K562 (cell line): ENCODE measurements around the gene SDF4. TPM values are rescaled to one million over a fixed set of nuclear protein-coding genes. Genes with fewer than 3 reads are reported as not detected.

Experiments
- BCL6 ChIP-seq: fragments of 250-450 bp; sonication (Bioruptor Pico); IDR thresholded peaks from 2 replicates; pipeline ENCODE4 v1.4.0; 2020
- BRD4 ChIP-seq: fragments of 200-600 bp; sonication (generic); IDR thresholded peaks from 2 replicates; pipeline ENCODE4 v1.6.1; 2017; ENCODE audit warnings: inconsistent platforms
- HDAC3 ChIP-seq: fragments of 450-650 bp; IDR thresholded peaks from 2 replicates; pipeline ENCODE4 v1.6.1; 2018; ENCODE audit warnings: borderline replicate concordance, mild to moderate bottlenecking, moderate library complexity; ENCODE audit not compliant: partially characterized antibody
- MTF1 ChIP-seq: fragments of 250-450 bp; sonication (Bioruptor Pico); IDR thresholded peaks from 2 replicates; pipeline ENCODE4 v1.9.0; 2021; ENCODE audit warnings: moderate library complexity, mild to moderate bottlenecking, inconsistent platforms, borderline replicate concordance
- POLR2H ChIP-seq: IDR thresholded peaks from 2 replicates; pipeline ENCODE4 v1.6.1; 2016; ENCODE audit warnings: missing genetic modification characterization, low read depth, mild to moderate bottlenecking, control low read depth, missing compliant biosample characterization, moderate library complexity
- SETDB1 ChIP-seq: IDR thresholded peaks from one replicate; pipeline ENCODE4 v1.6.1; 2012; ENCODE audit warnings: low read length, control low read depth, inconsistent platforms
- TAF9B ChIP-seq: fragments of 450-650 bp; IDR thresholded peaks from 2 replicates; pipeline ENCODE4 v1.6.1; 2018; ENCODE audit warnings: mild to moderate bottlenecking; ENCODE audit not compliant: partially characterized antibody
- TAL1 ChIP-seq: fragments of 450-650 bp; IDR thresholded peaks from 2 replicates; pipeline ENCODE4 v1.6.1; 2016; ENCODE audit warnings: mild to moderate bottlenecking
- ZNF184 ChIP-seq: sonication (generic); formaldehyde crosslinking; IDR thresholded peaks from 2 replicates; pipeline ENCODE4 v1.5.0; 2020; ENCODE audit warnings: missing genetic modification reagents
- ZNF224 ChIP-seq: sonication (generic); formaldehyde crosslinking; IDR thresholded peaks from 2 replicates; pipeline ENCODE4 v1.8.0; 2022; ENCODE audit warnings: mild to moderate bottlenecking, missing genetic modification reagents
- ZNF445 ChIP-seq: fragments of 250-450 bp; sonication (Bioruptor Pico); IDR thresholded peaks from 2 replicates; pipeline ENCODE4 v1.4.0; 2020; ENCODE audit warnings: low read depth, mild to moderate bottlenecking, moderate library complexity
- ZNF79 ChIP-seq: fragments of 250-450 bp; sonication (Bioruptor Pico); IDR thresholded peaks from 2 replicates; pipeline ENCODE4 v1.4.0; 2020; ENCODE audit warnings: low read depth, mild to moderate bottlenecking, moderate library complexity
- polyA plus RNA-seq, 8 experiments: library from polyadenylated mRNA; depleted of rRNA in 4 of 8; stranded (reverse) in 5 of 8; unstranded in 3 of 8; fragments of >200 nt; fragmentation: Nextera tagmentation in 2 of 8; fragmentation: Illumina TruSeq in 1 of 8; extraction: Ambion mirVana in 2 of 8; extraction: Trizol in 1 of 8; gene quantifications; 2 replicates each; pipeline versions ENCODE4 v1.2.1 to v1.2.3, GENCODE V29; 2011 to 2014; ENCODE audit warnings: inconsistent platforms in 1 of 8, missing spikeins in 1 of 8
- total RNA-seq, 7 experiments: library from RNA; depleted of rRNA in 6 of 7; stranded (reverse); fragments of >200 nt in 6 of 7; fragmentation: Illumina TruSeq in 2 of 7; extraction: Trizol in 2 of 7; gene quantifications; 2 replicates each; pipeline versions ENCODE4 v1.2.1 to v1.2.3, GENCODE V29; 2011 to 2021; ENCODE audit warnings: low replicate concordance in 1 of 7
- TF ChIP-seq, protein P1 (sequence below): fragments of 450-650 bp; formaldehyde crosslinking; IDR thresholded peaks from 2 replicates; pipeline ENCODE4 v1.4.0; 2022; ENCODE audit warnings: missing genetic modification characterization
- TF ChIP-seq, protein P2 (sequence below): sonication (generic); formaldehyde crosslinking; IDR thresholded peaks from 2 replicates; pipeline ENCODE4 v1.8.0; 2022; ENCODE audit warnings: missing genetic modification reagents, mild to moderate bottlenecking, borderline replicate concordance
- TF ChIP-seq, protein P3 (sequence below), 3 experiments: fragments of 200-800 bp in 1 of 3; fragments of 250-450 bp in 1 of 3; fragments of 450-650 bp in 1 of 3; sonication (Bioruptor Pico) in 1 of 3; sonication (Bioruptor generic) in 1 of 3; formaldehyde crosslinking in 1 of 3; IDR thresholded peaks; 2 replicates each; pipeline versions ENCODE4 v1.6.1 to v1.8.0; 2016 to 2022; ENCODE audit warnings: mild to moderate bottlenecking in 2 of 3, missing genetic modification characterization in 2 of 3, missing compliant biosample characterization in 1 of 3, moderate library complexity in 1 of 3
- TF ChIP-seq, protein P4 (sequence below): fragments of 450-650 bp; IDR thresholded peaks from one replicate; pipeline ENCODE4 v1.6.1; 2018; ENCODE audit warnings: mild to moderate bottlenecking, moderate library complexity; ENCODE audit not compliant: partially characterized antibody
- TF ChIP-seq, protein P5 (sequence below): fragments of 450-650 bp; IDR thresholded peaks from 2 replicates; pipeline ENCODE4 v1.6.1; 2016; ENCODE audit warnings: low read depth, mild to moderate bottlenecking, moderate library complexity
- TF ChIP-seq, protein P6 (sequence below): sonication (generic); formaldehyde crosslinking; IDR thresholded peaks from 2 replicates; pipeline ENCODE4 v1.8.0; 2022; ENCODE audit warnings: missing genetic modification reagents, mild to moderate bottlenecking, moderate library complexity, borderline replicate concordance

SDF4 gene
- total and polyA plus RNA-seq, 9 of the 15 experiments (the other 6 are each of a cell fraction or from before 2014, with no cell fraction given): 0.35 to 160 (median 65.2) TPM

DNA sequence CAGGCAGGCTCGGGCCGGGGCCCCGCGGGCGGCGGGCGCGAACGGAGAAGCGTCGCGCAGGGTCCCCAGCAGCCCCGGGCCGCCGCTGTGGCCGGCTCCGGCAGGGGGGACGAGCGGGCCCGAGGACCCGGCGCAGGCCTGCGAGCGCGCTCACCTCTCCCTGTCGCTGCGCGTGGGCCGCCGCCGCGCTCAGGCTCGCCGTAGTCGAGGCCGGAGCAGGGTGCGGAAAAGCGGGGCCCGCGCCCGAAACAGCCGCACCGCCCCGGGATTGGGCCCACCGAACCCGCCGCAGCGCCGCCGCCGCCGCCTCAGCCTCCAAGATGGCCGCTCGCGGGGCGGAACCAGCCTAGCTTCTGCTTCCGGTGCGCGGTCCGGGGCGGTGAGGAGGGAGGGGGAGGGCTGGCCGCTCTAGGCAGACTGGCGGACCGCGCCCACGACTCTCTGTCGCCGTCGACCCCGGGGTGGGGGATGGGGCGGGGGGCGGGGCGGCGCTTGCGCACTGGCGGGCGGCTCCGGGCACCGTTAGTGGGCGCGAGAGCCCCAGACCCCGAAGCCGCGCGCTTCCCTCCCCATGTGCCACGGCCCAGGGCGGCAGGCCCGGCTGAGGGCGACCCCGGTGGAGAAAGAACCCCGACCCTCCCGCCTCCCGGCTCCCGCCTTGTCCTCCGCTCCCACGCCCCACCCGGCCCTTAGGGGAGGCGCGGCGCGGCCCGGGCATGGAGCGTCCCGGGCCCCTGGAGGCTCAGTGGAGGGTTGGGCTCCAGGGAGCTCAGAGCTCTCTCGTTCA, 41.9 kb upstream of the SDF4 start, which contains the start of gene UBE2J2 (continued):
- TF ChIP-seq ZNF445 (CRISPR knock-in tag): no peak
- no peak for TF ChIP-seq BCL6 (CRISPR knock-in tag)
- TF ChIP-seq BRD4: no peak
- no peak for TF ChIP-seq ZNF224 (CRISPR knock-in tag)
- TF ChIP-seq HDAC3: no peak
- TF ChIP-seq, protein P1, sequence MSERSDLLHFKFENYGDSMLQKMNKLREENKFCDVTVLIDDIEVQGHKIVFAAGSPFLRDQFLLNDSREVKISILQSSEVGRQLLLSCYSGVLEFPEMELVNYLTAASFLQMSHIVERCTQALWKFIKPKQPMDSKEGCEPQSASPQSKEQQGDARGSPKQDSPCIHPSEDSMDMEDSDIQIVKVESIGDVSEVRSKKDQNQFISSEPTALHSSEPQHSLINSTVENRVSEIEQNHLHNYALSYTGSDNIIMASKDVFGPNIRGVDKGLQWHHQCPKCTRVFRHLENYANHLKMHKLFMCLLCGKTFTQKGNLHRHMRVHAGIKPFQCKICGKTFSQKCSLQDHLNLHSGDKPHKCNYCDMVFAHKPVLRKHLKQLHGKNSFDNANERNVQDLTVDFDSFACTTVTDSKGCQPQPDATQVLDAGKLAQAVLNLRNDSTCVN: no peak
- no peak for TF ChIP-seq ZNF79 (CRISPR knock-in tag)
- TF ChIP-seq TAL1: no peak
- no peak for TF ChIP-seq SETDB1
- TF ChIP-seq, protein P2, sequence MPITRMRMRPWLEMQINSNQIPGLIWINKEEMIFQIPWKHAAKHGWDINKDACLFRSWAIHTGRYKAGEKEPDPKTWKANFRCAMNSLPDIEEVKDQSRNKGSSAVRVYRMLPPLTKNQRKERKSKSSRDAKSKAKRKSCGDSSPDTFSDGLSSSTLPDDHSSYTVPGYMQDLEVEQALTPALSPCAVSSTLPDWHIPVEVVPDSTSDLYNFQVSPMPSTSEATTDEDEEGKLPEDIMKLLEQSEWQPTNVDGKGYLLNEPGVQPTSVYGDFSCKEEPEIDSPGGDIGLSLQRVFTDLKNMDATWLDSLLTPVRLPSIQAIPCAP (CRISPR knock-in tag): no peak
- TF ChIP-seq, protein P3, sequence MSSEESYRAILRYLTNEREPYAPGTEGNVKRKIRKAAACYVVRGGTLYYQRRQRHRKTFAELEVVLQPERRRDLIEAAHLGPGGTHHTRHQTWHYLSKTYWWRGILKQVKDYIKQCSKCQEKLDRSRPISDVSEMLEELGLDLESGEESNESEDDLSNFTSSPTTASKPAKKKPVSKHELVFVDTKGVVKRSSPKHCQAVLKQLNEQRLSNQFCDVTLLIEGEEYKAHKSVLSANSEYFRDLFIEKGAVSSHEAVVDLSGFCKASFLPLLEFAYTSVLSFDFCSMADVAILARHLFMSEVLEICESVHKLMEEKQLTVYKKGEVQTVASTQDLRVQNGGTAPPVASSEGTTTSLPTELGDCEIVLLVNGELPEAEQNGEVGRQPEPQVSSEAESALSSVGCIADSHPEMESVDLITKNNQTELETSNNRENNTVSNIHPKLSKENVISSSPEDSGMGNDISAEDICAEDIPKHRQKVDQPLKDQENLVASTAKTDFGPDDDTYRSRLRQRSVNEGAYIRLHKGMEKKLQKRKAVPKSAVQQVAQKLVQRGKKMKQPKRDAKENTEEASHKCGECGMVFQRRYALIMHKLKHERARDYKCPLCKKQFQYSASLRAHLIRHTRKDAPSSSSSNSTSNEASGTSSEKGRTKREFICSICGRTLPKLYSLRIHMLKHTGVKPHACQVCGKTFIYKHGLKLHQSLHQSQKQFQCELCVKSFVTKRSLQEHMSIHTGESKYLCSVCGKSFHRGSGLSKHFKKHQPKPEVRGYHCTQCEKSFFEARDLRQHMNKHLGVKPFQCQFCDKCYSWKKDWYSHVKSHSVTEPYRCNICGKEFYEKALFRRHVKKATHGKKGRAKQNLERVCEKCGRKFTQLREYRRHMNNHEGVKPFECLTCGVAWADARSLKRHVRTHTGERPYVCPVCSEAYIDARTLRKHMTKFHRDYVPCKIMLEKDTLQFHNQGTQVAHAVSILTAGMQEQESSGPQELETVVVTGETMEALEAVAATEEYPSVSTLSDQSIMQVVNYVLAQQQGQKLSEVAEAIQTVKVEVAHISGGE (CRISPR knock-in tag; IDR thresholded peaks at IDR 0.05): peak in 1 of 3 experiments; percentile 85; a peak in 2 of 6 replicates
- no peak for TF ChIP-seq POLR2H
- TF ChIP-seq TAF9B: no peak
- no peak for TF ChIP-seq MTF1
- TF ChIP-seq, protein P4, sequence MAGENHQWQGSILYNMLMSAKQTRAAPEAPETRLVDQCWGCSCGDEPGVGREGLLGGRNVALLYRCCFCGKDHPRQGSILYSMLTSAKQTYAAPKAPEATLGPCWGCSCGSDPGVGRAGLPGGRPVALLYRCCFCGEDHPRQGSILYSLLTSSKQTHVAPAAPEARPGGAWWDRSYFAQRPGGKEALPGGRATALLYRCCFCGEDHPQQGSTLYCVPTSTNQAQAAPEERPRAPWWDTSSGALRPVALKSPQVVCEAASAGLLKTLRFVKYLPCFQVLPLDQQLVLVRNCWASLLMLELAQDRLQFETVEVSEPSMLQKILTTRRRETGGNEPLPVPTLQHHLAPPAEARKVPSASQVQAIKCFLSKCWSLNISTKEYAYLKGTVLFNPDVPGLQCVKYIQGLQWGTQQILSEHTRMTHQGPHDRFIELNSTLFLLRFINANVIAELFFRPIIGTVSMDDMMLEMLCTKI: no peak
- TF ChIP-seq, protein P5, sequence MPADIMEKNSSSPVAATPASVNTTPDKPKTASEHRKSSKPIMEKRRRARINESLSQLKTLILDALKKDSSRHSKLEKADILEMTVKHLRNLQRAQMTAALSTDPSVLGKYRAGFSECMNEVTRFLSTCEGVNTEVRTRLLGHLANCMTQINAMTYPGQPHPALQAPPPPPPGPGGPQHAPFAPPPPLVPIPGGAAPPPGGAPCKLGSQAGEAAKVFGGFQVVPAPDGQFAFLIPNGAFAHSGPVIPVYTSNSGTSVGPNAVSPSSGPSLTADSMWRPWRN: no peak
- TF ChIP-seq, protein P6, sequence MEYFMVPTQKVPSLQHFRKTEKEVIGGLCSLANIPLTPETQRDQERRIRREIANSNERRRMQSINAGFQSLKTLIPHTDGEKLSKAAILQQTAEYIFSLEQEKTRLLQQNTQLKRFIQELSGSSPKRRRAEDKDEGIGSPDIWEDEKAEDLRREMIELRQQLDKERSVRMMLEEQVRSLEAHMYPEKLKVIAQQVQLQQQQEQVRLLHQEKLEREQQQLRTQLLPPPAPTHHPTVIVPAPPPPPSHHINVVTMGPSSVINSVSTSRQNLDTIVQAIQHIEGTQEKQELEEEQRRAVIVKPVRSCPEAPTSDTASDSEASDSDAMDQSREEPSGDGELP (CRISPR knock-in tag): peak; percentile 72; the same call in 1 of the 2 replicates
- no peak for TF ChIP-seq ZNF184 (CRISPR knock-in tag)
